ENCODE results near the gene CRABP2.

CRABP2 gene

GRCh38 chr1:156689953-156690674, 15.3 kb downstream of the CRABP2 start:
- no peak for DNase-seq (ENCODE audit: low read depth)

GRCh38 chr1:156689035-156689952, 16.1 kb downstream of the CRABP2 start:
- DNase-seq (ENCODE audit: low read depth) = no peak

GRCh38 chr1:156684227-156684782, 21.1 kb downstream of the CRABP2 start:
- no peak for DNase-seq (ENCODE audit: low read depth)

- no peak for DNase-seq (ENCODE audit: low read depth)
Measured at GRCh38 chr1:156682166-156682890, 23.1 kb downstream of the CRABP2 start.

GRCh38 chr1:156681196-156681960, 24.0 kb downstream of the CRABP2 start:
- no peak for DNase-seq (ENCODE audit: low read depth)

- DNase-seq (ENCODE audit: low read depth) = no peak
Measured at GRCh38 chr1:156680056-156680455, 25.3 kb downstream of the CRABP2 start.

- no peak for DNase-seq (ENCODE audit: low read depth)
Measured at GRCh38 chr1:156677616-156678596, 27.5 kb downstream of the CRABP2 start.

GRCh38 chr1:156676820-156677615, 28.4 kb downstream of the CRABP2 start, which contains the start of gene NES:
Gene NES, minus strand, starts transcription at chr1:156677407. Its CDS starts 143 bp downstream, at chr1:156677264.
- DNase-seq (ENCODE audit: low read depth) = no peak

GRCh38 chr1:156676114-156676819, 29.1 kb downstream of the CRABP2 start:
- DNase-seq (ENCODE audit: low read depth) = no peak

GRCh38 chr1:156675210-156676113, 29.9 kb downstream of the CRABP2 start:
- no peak for DNase-seq (ENCODE audit: low read depth)

- DNase-seq (ENCODE audit: low read depth) = no peak
Measured at GRCh38 chr1:156673387-156674121, 31.8 kb downstream of the CRABP2 start.

- no peak for DNase-seq (ENCODE audit: low read depth)
Measured at GRCh38 chr1:156671804-156672203, 33.6 kb downstream of the CRABP2 start.

- DNase-seq (ENCODE audit: low read depth) = no peak
Measured at GRCh38 chr1:156670791-156671190, 34.6 kb downstream of the CRABP2 start.

GRCh38 chr1:156670359-156670758, 35.0 kb downstream of the CRABP2 start:
- DNase-seq (ENCODE audit: low read depth) = no peak

- DNase-seq (ENCODE audit: low read depth) = no peak
Measured at GRCh38 chr1:156669794-156670193, 35.6 kb downstream of the CRABP2 start.

GRCh38 chr1:156668801-156669637, 36.4 kb downstream of the CRABP2 start:
- no peak for DNase-seq (ENCODE audit: low read depth)

Data from GM04503 (cell line).